Neural progenitor cell (in vitro differentiated cells): Measurements from ENCODE around the gene ITPR1. TPM values are rescaled to one million over a fixed set of nuclear protein-coding genes. Genes with fewer than 3 reads are reported as not detected.
"Not testable (repeated sequence)": the region's sequence is repeated elsewhere in the genome, so short reads cannot be mapped to it uniquely, and the experiment has no call there.

ENCODE experiments used
- DNase-seq: peaks from one replicate; pipeline ENCODE4 v3.0.0-alpha.2; 2016; ENCODE audit warnings: low spot score
- H2AFZ ChIP-seq: fragments of 200-600 bp; sonication (generic); replicated peaks from 2 replicates; pipeline ENCODE4 v1.6.1; 2016; ENCODE audit warnings: antibody characterized with exemption
- H3F3A ChIP-seq: fragments of 200-600 bp; sonication (generic); 2 replicates; pipeline ENCODE4 v1.6.1; 2016; ENCODE audit warnings: antibody characterized with exemption, low read depth
- H3K27ac ChIP-seq: fragments of 200-600 bp; sonication (generic); 2 replicates; pipeline ENCODE4 v1.5.1; 2016; ENCODE audit warnings: mild to moderate bottlenecking
- H3K27me3 ChIP-seq: fragments of 200-600 bp; sonication (generic); 2 replicates; pipeline ENCODE4 v1.6.1; 2016; ENCODE audit warnings: mild to moderate bottlenecking, moderate library complexity
- H3K36me3 ChIP-seq: fragments of 200-600 bp; sonication (generic); 2 replicates; pipeline ENCODE4 v1.5.1; 2016
- H3K4me1 ChIP-seq: fragments of 200-600 bp; sonication (generic); 2 replicates; pipeline ENCODE4 v1.6.1; 2016; ENCODE audit warnings: mixed run types
- H3K4me2 ChIP-seq: fragments of 200-600 bp; sonication (generic); 2 replicates; pipeline ENCODE4 v1.6.1; 2016
- H3K4me3 ChIP-seq: fragments of 200-600 bp; sonication (generic); 2 replicates; pipeline ENCODE4 v1.5.1; 2016
- H3K79me2 ChIP-seq: fragments of 200-600 bp; sonication (generic); 2 replicates; pipeline ENCODE4 v1.6.1; 2016; ENCODE audit warnings: low read depth
- H3K9ac ChIP-seq: fragments of 200-600 bp; sonication (generic); 2 replicates; pipeline ENCODE4 v1.6.1; 2016
- H3K9me3 ChIP-seq: fragments of 200-600 bp; sonication (generic); 2 replicates; pipeline ENCODE4 v1.5.1; 2016; ENCODE audit warnings: low read depth
- H4K20me1 ChIP-seq: fragments of 200-600 bp; sonication (generic); 2 replicates; pipeline ENCODE4 v1.6.1; 2016; ENCODE audit warnings: low read depth
- H3K27ac Mint-ChIP-seq: 3 replicates; pipeline ENCODE4 v1.8.0; 2021; ENCODE audit warnings: mixed read lengths
- H3K27me3 Mint-ChIP-seq: 2 replicates; pipeline ENCODE4 v1.8.0; 2022; ENCODE audit warnings: low read depth, mild to moderate bottlenecking, inconsistent platforms, moderate library complexity, mixed read lengths; ENCODE audit not compliant: insufficient read depth
- H3K36me3 Mint-ChIP-seq: 3 replicates; pipeline ENCODE4 v1.8.0; 2021; ENCODE audit warnings: mixed read lengths
- H3K4me1 Mint-ChIP-seq: 3 replicates; pipeline ENCODE4 v1.8.0; 2021; ENCODE audit warnings: mixed read lengths
- H3K4me3 Mint-ChIP-seq: 3 replicates; pipeline ENCODE4 v1.8.0; 2021; ENCODE audit warnings: mild to moderate bottlenecking, moderate library complexity, mixed read lengths
- H3K9me3 Mint-ChIP-seq: 3 replicates; pipeline ENCODE4 v1.8.0; 2020; ENCODE audit warnings: mixed read lengths
- EZH2 ChIP-seq: fragments of 200-600 bp; sonication (generic); IDR thresholded peaks from 2 replicates; pipeline ENCODE4 v1.6.1; 2017; ENCODE audit warnings: antibody characterized with exemption, mild to moderate bottlenecking, moderate library complexity
- EZH2phosphoT487 ChIP-seq: fragments of 200-600 bp; sonication (generic); IDR thresholded peaks from 2 replicates; pipeline ENCODE4 v1.6.1; 2017; ENCODE audit warnings: antibody characterized with exemption
- total RNA-seq: library from RNA; depleted of rRNA; stranded (reverse); fragments of >200 nt; gene quantifications from 2 replicates; pipeline ENCODE4 v1.2.3, GENCODE V29; 2015; ENCODE audit warnings: low replicate concordance
- TF ChIP-seq, protein P1 (sequence below): fragments of 200-600 bp; sonication (generic); IDR thresholded peaks from 2 replicates; pipeline ENCODE4 v1.5.1; 2017; ENCODE audit warnings: antibody characterized with exemption, mild to moderate bottlenecking

Gene ITPR1
- total RNA-seq, 1 donor from 2014 or later: 5.0 TPM

DNA sequence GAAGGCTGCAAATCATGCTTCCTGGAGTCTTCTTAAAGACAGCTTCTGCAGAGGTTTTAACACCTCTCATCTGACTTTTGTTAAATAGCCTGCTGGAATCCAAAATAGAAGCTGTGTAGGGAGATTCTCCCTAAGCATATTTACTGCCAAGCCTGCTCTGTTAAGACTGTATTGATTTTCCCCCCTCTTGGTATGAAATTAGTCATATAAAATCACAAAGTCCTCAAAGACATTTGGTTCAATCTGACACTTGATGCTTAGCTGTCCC lies 94.6 kb downstream of the ITPR1 start:
- Histone ChIP-seq H3K27me3 (no peaks in the 10 kb centered on the region), H3K9ac (no peak overlapping the region), H4K20me1 (no peaks in the 10 kb centered on the region), H3K4me1 (peaks cover 16% of the 10 kb centered on the region), H3K4me2 (peak overlapping the region; percentile 18), H3K9me3 (no peaks in the 10 kb centered on the region), H3K4me3 (no peak overlapping the region), H2AFZ (no peak overlapping the region), H3K36me3 (no peaks in the 10 kb centered on the region), H3K79me2 (no peaks in the 10 kb centered on the region), H3K27ac (peak overlapping the region; percentile 45), H3F3A (peaks cover 4% of the 10 kb centered on the region)
- H3K36me3 Mint-ChIP-seq: no peaks in the 10 kb centered on the region
- H3K27me3 Mint-ChIP-seq: no peaks in the 10 kb centered on the region
- H3K27ac Mint-ChIP-seq: no peak overlapping the region
- H3K9me3 Mint-ChIP-seq: no peaks in the 10 kb centered on the region
- peaks cover 16% of the 10 kb centered on the region for H3K4me1 Mint-ChIP-seq
- DNase-seq: no peak
- no peak for TF ChIP-seq EZH2phosphoT487
- TF ChIP-seq, protein P1, sequence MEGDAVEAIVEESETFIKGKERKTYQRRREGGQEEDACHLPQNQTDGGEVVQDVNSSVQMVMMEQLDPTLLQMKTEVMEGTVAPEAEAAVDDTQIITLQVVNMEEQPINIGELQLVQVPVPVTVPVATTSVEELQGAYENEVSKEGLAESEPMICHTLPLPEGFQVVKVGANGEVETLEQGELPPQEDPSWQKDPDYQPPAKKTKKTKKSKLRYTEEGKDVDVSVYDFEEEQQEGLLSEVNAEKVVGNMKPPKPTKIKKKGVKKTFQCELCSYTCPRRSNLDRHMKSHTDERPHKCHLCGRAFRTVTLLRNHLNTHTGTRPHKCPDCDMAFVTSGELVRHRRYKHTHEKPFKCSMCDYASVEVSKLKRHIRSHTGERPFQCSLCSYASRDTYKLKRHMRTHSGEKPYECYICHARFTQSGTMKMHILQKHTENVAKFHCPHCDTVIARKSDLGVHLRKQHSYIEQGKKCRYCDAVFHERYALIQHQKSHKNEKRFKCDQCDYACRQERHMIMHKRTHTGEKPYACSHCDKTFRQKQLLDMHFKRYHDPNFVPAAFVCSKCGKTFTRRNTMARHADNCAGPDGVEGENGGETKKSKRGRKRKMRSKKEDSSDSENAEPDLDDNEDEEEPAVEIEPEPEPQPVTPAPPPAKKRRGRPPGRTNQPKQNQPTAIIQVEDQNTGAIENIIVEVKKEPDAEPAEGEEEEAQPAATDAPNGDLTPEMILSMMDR: no peak
- TF ChIP-seq EZH2: no peak
- H3K4me3 Mint-ChIP-seq: no peak overlapping the region

GRCh38 chr3:4588466-4588865 lies 95.3 kb downstream of the ITPR1 start:
- peaks cover 4% of the 10 kb centered on the region for H3F3A ChIP-seq
- H4K20me1 ChIP-seq: no peaks in the 10 kb centered on the region
- no peaks in the 10 kb centered on the region for H3K9me3 ChIP-seq
- TF ChIP-seq EZH2phosphoT487: no peak
- TF ChIP-seq EZH2: no peak
- TF ChIP-seq, protein P1: no peak
- no peak overlapping the region for H3K27ac ChIP-seq
- peaks cover 9% of the 10 kb centered on the region for H3K4me1 ChIP-seq
- Mint-ChIP-seq H3K9me3 (no peaks in the 10 kb centered on the region), H3K4me1 (peaks cover 12% of the 10 kb centered on the region), H3K36me3 (no peaks in the 10 kb centered on the region), H3K27ac (no peak overlapping the region), H3K27me3 (no peaks in the 10 kb centered on the region), H3K4me3 (no peak overlapping the region)
- no peak overlapping the region for H3K9ac ChIP-seq
- H3K4me2 ChIP-seq: no peak overlapping the region
- H3K27me3 ChIP-seq: no peaks in the 10 kb centered on the region
- H2AFZ ChIP-seq: no peak overlapping the region
- no peaks in the 10 kb centered on the region for H3K36me3 ChIP-seq
- no peak overlapping the region for H3K4me3 ChIP-seq
- no peak for DNase-seq
- no peaks in the 10 kb centered on the region for H3K79me2 ChIP-seq

GRCh38 chr3:4589475-4590097 lies 96.4 kb downstream of the ITPR1 start:
- no peaks in the 10 kb centered on the region for H3K9me3 Mint-ChIP-seq
- peaks cover 12% of the 10 kb centered on the region for H3K4me1 Mint-ChIP-seq
- H3K36me3 Mint-ChIP-seq: no peaks in the 10 kb centered on the region
- Histone ChIP-seq H3K9ac (no peak overlapping the region), H3K9me3 (no peaks in the 10 kb centered on the region), H3K27me3 (no peaks in the 10 kb centered on the region), H4K20me1 (no peaks in the 10 kb centered on the region), H3K79me2 (no peaks in the 10 kb centered on the region), H3K4me2 (no peak overlapping the region), H3K36me3 (no peaks in the 10 kb centered on the region), H2AFZ (no peak overlapping the region), H3K4me1 (peaks cover 8% of the 10 kb centered on the region), H3K4me3 (no peak overlapping the region), H3K27ac (no peak overlapping the region), H3F3A (peaks cover 4% of the 10 kb centered on the region)
- no peak overlapping the region for H3K27ac Mint-ChIP-seq
- H3K4me3 Mint-ChIP-seq: no peak overlapping the region
- DNase-seq: no peak
- H3K27me3 Mint-ChIP-seq: no peaks in the 10 kb centered on the region
- TF ChIP-seq EZH2phosphoT487 (no peak), EZH2 (no peak)
- TF ChIP-seq, protein P1: no peak

DNA sequence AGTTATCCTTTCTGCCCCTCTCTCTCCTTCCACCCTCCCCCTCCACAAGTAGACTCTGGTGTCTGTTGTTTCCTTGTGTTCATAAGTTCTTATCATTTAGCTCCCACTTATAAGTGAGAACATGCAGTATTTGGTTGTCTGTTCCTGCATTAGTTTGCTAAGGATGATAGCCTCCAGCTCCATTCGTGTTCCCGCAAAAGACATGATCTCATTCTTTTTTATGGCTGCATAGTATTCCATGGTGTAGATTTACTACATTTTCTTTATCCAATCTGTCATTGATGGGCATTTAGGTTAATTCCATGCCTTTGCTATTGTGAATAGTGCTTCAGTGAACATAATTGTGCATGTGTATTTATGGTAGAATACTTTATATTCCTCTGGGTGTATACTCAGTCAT lies 97.7 kb downstream of the ITPR1 start:
- not testable (repeated sequence) for H3K4me1 ChIP-seq

More for the DNA sequence above, 97.7 kb downstream of the ITPR1 start:
- H3K27ac ChIP-seq, H3K9me3 ChIP-seq, H3K9ac ChIP-seq, H3K36me3 ChIP-seq, H3K27me3 ChIP-seq, H4K20me1 ChIP-seq, H3K4me2 ChIP-seq, H3K27ac Mint-ChIP-seq, H3K27me3 Mint-ChIP-seq, DNase-seq, H3K4me3 Mint-ChIP-seq, H3K36me3 Mint-ChIP-seq, H3F3A ChIP-seq, H2AFZ ChIP-seq, H3K9me3 Mint-ChIP-seq, H3K79me2 ChIP-seq, H3K4me3 ChIP-seq: not testable (repeated sequence)
- peaks cover 10% of the 10 kb centered on the region for H3K4me1 Mint-ChIP-seq
